D721Med (cell line): ENCODE data around the gene KCNK4.

Source experiments
- DNase-seq: peaks from one replicate; pipeline ENCODE4 v3.0.0; 2011; ENCODE audit warnings: low spot score; ENCODE audit not compliant: insufficient read length
- FAIRE-seq: peaks from 2 replicates; lab custom pipeline; 2011; peaks lifted over from hg19 to GRCh38; lab: Jason Lieb, UNC
- TF ChIP-seq, protein P1 (sequence below): IDR thresholded peaks from 2 replicates; pipeline ENCODE4 v1.5.1; 2012; ENCODE audit warnings: mild to moderate bottlenecking, control low read depth; ENCODE audit not compliant: insufficient read depth; ENCODE audit errors: missing control alignments

Gene KCNK4

DNA sequence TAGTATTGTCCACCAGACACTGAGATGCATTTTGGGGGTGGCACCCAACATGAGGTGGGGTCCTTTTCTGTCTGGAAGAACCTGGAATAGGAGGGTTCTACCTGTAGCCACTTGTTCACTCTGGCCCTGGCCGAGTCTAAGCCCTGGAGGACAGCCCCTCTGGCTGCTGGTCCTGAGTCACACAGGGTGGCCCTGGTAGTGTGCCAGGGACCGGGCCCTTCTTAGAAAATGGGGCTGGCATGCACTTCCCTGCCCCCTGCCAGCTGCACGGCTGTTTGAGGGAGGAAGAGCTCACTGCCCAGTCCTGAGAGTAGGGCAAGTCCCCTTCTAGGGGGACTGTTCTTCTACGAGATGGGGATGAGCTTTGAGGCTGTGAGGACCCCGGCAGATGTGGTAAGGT, 37.6 kb upstream of the KCNK4 start:
- FAIRE-seq (no peak), DNase-seq (no peak)
- TF ChIP-seq, protein P1, sequence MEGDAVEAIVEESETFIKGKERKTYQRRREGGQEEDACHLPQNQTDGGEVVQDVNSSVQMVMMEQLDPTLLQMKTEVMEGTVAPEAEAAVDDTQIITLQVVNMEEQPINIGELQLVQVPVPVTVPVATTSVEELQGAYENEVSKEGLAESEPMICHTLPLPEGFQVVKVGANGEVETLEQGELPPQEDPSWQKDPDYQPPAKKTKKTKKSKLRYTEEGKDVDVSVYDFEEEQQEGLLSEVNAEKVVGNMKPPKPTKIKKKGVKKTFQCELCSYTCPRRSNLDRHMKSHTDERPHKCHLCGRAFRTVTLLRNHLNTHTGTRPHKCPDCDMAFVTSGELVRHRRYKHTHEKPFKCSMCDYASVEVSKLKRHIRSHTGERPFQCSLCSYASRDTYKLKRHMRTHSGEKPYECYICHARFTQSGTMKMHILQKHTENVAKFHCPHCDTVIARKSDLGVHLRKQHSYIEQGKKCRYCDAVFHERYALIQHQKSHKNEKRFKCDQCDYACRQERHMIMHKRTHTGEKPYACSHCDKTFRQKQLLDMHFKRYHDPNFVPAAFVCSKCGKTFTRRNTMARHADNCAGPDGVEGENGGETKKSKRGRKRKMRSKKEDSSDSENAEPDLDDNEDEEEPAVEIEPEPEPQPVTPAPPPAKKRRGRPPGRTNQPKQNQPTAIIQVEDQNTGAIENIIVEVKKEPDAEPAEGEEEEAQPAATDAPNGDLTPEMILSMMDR: no peak

GRCh38 chr11:64254326-64254725, 36.8 kb upstream of the KCNK4 start:
- FAIRE-seq (no peak), DNase-seq (no peak)
- TF ChIP-seq, protein P1: no peak

GRCh38 chr11:64255135-64256128, 35.7 kb upstream of the KCNK4 start:
- no peak for DNase-seq
- TF ChIP-seq, protein P1: no peak
- no peak for FAIRE-seq

GRCh38 chr11:64256300-64256699, 34.8 kb upstream of the KCNK4 start:
- no peak for DNase-seq
- no peak for FAIRE-seq
- TF ChIP-seq, protein P1: no peak

GRCh38 chr11:64258356-64258755, 32.7 kb upstream of the KCNK4 start:
- DNase-seq: no peak
- no peak for FAIRE-seq
- TF ChIP-seq, protein P1: no peak

GRCh38 chr11:64258946-64259532, 32.1 kb upstream of the KCNK4 start:
- TF ChIP-seq, protein P1: no peak

More at GRCh38 chr11:64258946-64259532, 32.1 kb upstream of the KCNK4 start:
- DNase-seq (no peak), FAIRE-seq (no peak)
